Hepatocyte (in vitro differentiated cells): Measurements from ENCODE around the gene KLHL12. TPM values are rescaled to one million over a fixed set of nuclear protein-coding genes. Genes with fewer than 3 reads are reported as not detected.

Experiments used
- DNase-seq: peaks from one replicate; pipeline ENCODE4 v3.0.0-alpha.2; 2016; ENCODE audit warnings: low spot score
- H2AFZ ChIP-seq: fragments of 200-600 bp; sonication (generic); 2 replicates; pipeline ENCODE4 v1.6.0; 2016; ENCODE audit warnings: antibody characterized with exemption, mild to moderate bottlenecking
- H3K27ac ChIP-seq: fragments of 200-600 bp; sonication (generic); 2 replicates; pipeline ENCODE4 v1.5.1; 2016; ENCODE audit warnings: mild to moderate bottlenecking
- H3K27me3 ChIP-seq: fragments of 200-600 bp; sonication (generic); 2 replicates; pipeline ENCODE4 v1.6.1; 2016
- H3K36me3 ChIP-seq: fragments of 200-600 bp; sonication (generic); replicated peaks from 2 replicates; pipeline ENCODE4 v1.5.1; 2016; ENCODE audit warnings: low read depth; ENCODE audit not compliant: insufficient read depth
- H3K4me1 ChIP-seq: fragments of 200-600 bp; sonication (generic); 2 replicates; pipeline ENCODE4 v1.5.1; 2016; ENCODE audit warnings: mild to moderate bottlenecking, moderate library complexity; ENCODE audit not compliant: insufficient read depth
- H3K4me2 ChIP-seq: fragments of 200-600 bp; sonication (generic); 2 replicates; pipeline ENCODE4 v1.6.0; 2016
- H3K4me3 ChIP-seq: fragments of 200-600 bp; sonication (generic); 2 replicates; pipeline ENCODE4 v1.5.1; 2016; ENCODE audit warnings: mild to moderate bottlenecking
- H3K79me2 ChIP-seq: fragments of 200-600 bp; sonication (generic); 2 replicates; pipeline ENCODE4 v1.6.0; 2017; ENCODE audit warnings: mild to moderate bottlenecking
- H3K9me2 ChIP-seq: fragments of 200-600 bp; sonication (generic); replicated peaks from 2 replicates; pipeline ENCODE4 v1.6.0; 2017; ENCODE audit warnings: mild to moderate bottlenecking; ENCODE audit not compliant: insufficient read depth
- H3K9me3 ChIP-seq: fragments of 200-600 bp; sonication (generic); 2 replicates; pipeline ENCODE4 v1.5.1; 2016; ENCODE audit warnings: low read depth, mild to moderate bottlenecking
- H4K20me1 ChIP-seq: fragments of 200-600 bp; sonication (generic); 2 replicates; pipeline ENCODE4 v1.6.0; 2016; ENCODE audit warnings: mild to moderate bottlenecking; ENCODE audit not compliant: insufficient read depth, poor library complexity, severe bottlenecking
- CTCF ChIP-seq: fragments of 200-600 bp; sonication (generic); IDR thresholded peaks from 2 replicates; pipeline ENCODE4 v1.5.1; 2016; ENCODE audit warnings: antibody characterized with exemption, mild to moderate bottlenecking; ENCODE audit not compliant: poor library complexity
- EZH2 ChIP-seq: fragments of 200-600 bp; sonication (generic); IDR thresholded peaks from 2 replicates; pipeline ENCODE4 v1.6.1; 2016; ENCODE audit warnings: antibody characterized with exemption, mild to moderate bottlenecking, borderline replicate concordance
- EZH2phosphoT487 ChIP-seq: fragments of 200-600 bp; sonication (generic); IDR thresholded peaks from one replicate; pipeline ENCODE4 v1.6.1; 2018; ENCODE audit warnings: antibody characterized with exemption, mild to moderate bottlenecking, low read depth, moderate library complexity; ENCODE audit not compliant: unreplicated experiment, severe bottlenecking
- WGBS: methylation state at CpG from one replicate; pipeline ENCODE4 v1.1.6; 2016; ENCODE audit warnings: low lambda C conversion rate; ENCODE audit errors: missing lambda C conversion rate; 5-methylcytosine and 5-hydroxymethylcytosine counted together
- polyA plus RNA-seq: library from polyadenylated mRNA; unstranded; fragments of >200 nt; fragmentation: Nextera tagmentation; extraction: Ambion mirVana; gene quantifications from 2 replicates; pipeline ENCODE4 v1.2.1, GENCODE V29; 2016
- total RNA-seq: library from RNA; depleted of rRNA; stranded (reverse); fragments of >200 nt; gene quantifications from 2 replicates; pipeline ENCODE4 v1.2.3, GENCODE V29; 2014

KLHL12 gene
- total and polyA plus RNA-seq, 2 experiments from 2014 or later: 15.1 to 23.4 TPM

GRCh38 chr1:202945483-202945882, 18.4 kb upstream of the KLHL12 start:
- no peaks in the 10 kb centered on the region for H3K27me3 ChIP-seq
- H3K9me3 ChIP-seq: no peaks in the 10 kb centered on the region
- H3K4me2 ChIP-seq: no peak overlapping the region
- no peak overlapping the region for H3K4me3 ChIP-seq
- H3K79me2 ChIP-seq: peaks cover 4% of the 10 kb centered on the region
- no peak for TF ChIP-seq EZH2
- TF ChIP-seq EZH2phosphoT487: no peak
- TF ChIP-seq CTCF: no peak
- H3K27ac ChIP-seq: no peak overlapping the region
- no peaks in the 10 kb centered on the region for H4K20me1 ChIP-seq
- H3K36me3 ChIP-seq: no peaks in the 10 kb centered on the region
- H2AFZ ChIP-seq: no peak overlapping the region
- no peaks in the 10 kb centered on the region for H3K4me1 ChIP-seq
- no peak for DNase-seq
- 96% methylated on average over 2 of the region's 2 CpGs for WGBS
- no peaks in the 10 kb centered on the region for H3K9me2 ChIP-seq

GRCh38 chr1:202944438-202944921, 17.4 kb upstream of the KLHL12 start:
- H3K4me1 ChIP-seq: no peaks in the 10 kb centered on the region
- H4K20me1 ChIP-seq: no peaks in the 10 kb centered on the region
- no peaks in the 10 kb centered on the region for H3K9me3 ChIP-seq
- no peak overlapping the region for H3K4me2 ChIP-seq
- 95% methylated on average over 5 of the region's 5 CpGs for WGBS
- no peak overlapping the region for H2AFZ ChIP-seq
- no peaks in the 10 kb centered on the region for H3K9me2 ChIP-seq
- H3K27ac ChIP-seq: no peak overlapping the region
- no peaks in the 10 kb centered on the region for H3K27me3 ChIP-seq
- H3K36me3 ChIP-seq: no peaks in the 10 kb centered on the region
- DNase-seq: no peak
- H3K79me2 ChIP-seq: no peaks in the 10 kb centered on the region
- no peak for TF ChIP-seq EZH2
- TF ChIP-seq CTCF: no peak
- no peak overlapping the region for H3K4me3 ChIP-seq

GRCh38 chr1:202942426-202942825, 15.4 kb upstream of the KLHL12 start:
- no peaks in the 10 kb centered on the region for H3K4me1 ChIP-seq
- no peak overlapping the region for H3K4me2 ChIP-seq
- no peaks in the 10 kb centered on the region for H3K9me3 ChIP-seq
- no peaks in the 10 kb centered on the region for H3K27me3 ChIP-seq
- H3K4me3 ChIP-seq: no peak overlapping the region
- H2AFZ ChIP-seq: no peak overlapping the region
- TF ChIP-seq EZH2phosphoT487 (no peak), CTCF (no peak)
- H3K9me2 ChIP-seq: no peaks in the 10 kb centered on the region
- no peaks in the 10 kb centered on the region for H4K20me1 ChIP-seq
- no peaks in the 10 kb centered on the region for H3K36me3 ChIP-seq
- H3K27ac ChIP-seq: no peak overlapping the region
- H3K79me2 ChIP-seq: no peaks in the 10 kb centered on the region
- no peak for DNase-seq
- WGBS: 95% methylated on average over 1 of the region's 1 CpG

- no peaks in the 10 kb centered on the region for H3K36me3 ChIP-seq
- H3K9me3 ChIP-seq: no peaks in the 10 kb centered on the region
- no peaks in the 10 kb centered on the region for H3K79me2 ChIP-seq
- H3K9me2 ChIP-seq: no peaks in the 10 kb centered on the region
- H4K20me1 ChIP-seq: no peaks in the 10 kb centered on the region
- H3K27me3 ChIP-seq: no peaks in the 10 kb centered on the region
- DNase-seq: no peak
- H3K4me1 ChIP-seq: no peaks in the 10 kb centered on the region
- H3K4me2 ChIP-seq: no peak overlapping the region
- no peak overlapping the region for H3K4me3 ChIP-seq
- TF ChIP-seq EZH2phosphoT487 (no peak), EZH2 (no peak), CTCF (no peak)
- WGBS: 95% methylated on average over 4 of the region's 4 CpGs
- no peak overlapping the region for H2AFZ ChIP-seq
- no peak overlapping the region for H3K27ac ChIP-seq
Measured at GRCh38 chr1:202941372-202941771, 14.3 kb upstream of the KLHL12 start.
